ENCODE results near the gene SLK.

DNA sequence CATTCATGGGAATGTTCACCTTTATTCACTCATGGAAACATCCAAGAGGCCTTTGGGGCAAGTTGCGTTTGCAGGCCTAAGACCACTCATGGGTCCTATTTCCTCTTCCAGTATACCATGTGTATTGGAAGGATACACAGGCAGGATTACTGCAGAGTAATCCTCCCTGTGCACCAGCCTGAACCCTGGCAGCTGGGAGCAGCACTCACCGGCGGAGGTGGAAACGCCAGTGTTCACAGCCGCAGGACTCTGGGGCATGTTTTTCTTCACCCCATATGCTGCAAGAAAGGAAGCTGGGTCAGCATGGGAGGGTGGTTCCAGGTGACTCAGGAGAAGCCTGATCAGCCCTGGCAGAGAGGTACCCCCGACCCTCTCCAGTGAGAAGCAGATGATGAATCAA is 94.3 kb downstream of the SLK start:
- TF ChIP-seq, protein P1, sequence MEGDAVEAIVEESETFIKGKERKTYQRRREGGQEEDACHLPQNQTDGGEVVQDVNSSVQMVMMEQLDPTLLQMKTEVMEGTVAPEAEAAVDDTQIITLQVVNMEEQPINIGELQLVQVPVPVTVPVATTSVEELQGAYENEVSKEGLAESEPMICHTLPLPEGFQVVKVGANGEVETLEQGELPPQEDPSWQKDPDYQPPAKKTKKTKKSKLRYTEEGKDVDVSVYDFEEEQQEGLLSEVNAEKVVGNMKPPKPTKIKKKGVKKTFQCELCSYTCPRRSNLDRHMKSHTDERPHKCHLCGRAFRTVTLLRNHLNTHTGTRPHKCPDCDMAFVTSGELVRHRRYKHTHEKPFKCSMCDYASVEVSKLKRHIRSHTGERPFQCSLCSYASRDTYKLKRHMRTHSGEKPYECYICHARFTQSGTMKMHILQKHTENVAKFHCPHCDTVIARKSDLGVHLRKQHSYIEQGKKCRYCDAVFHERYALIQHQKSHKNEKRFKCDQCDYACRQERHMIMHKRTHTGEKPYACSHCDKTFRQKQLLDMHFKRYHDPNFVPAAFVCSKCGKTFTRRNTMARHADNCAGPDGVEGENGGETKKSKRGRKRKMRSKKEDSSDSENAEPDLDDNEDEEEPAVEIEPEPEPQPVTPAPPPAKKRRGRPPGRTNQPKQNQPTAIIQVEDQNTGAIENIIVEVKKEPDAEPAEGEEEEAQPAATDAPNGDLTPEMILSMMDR (IDR thresholded peaks at IDR 0.05 in 8 of 11, conservative IDR thresholded peaks at IDR 0.05 in 3 of 11): no peak
- TF ChIP-seq POLR2AphosphoS5 (IDR thresholded peaks at IDR 0.05): no peak
